GM23338 (cell line): ENCODE data around the gene GNPDA1. TPM values are rescaled to one million over a fixed set of nuclear protein-coding genes. Genes with fewer than 3 reads are reported as not detected.

Source experiments
- ATAC-seq: fragments of 200-7000 bp; cut with Tn5 transposase; 3 replicates; pipeline ENCODE4 v1.9.1; 2020
- DNase-seq: peaks from one replicate; pipeline ENCODE4 v3.0.0-alpha.2; 2015; ENCODE audit warnings: low spot score
- H2AFZ ChIP-seq: fragments of 200-600 bp; sonication (generic); 2 replicates; pipeline ENCODE4 v1.8.0; 2016; ENCODE audit warnings: antibody characterized with exemption, mild to moderate bottlenecking, moderate library complexity
- H3F3A ChIP-seq: fragments of 200-600 bp; sonication (generic); replicated peaks from 2 replicates; pipeline ENCODE4 v1.8.0; 2017; ENCODE audit warnings: antibody characterized with exemption, mixed run types, low read depth
- H3K27ac ChIP-seq: fragments of 200-600 bp; sonication (generic); 2 replicates; pipeline ENCODE4 v1.6.1; 2016; ENCODE audit warnings: low read depth
- H3K27me3 ChIP-seq: fragments of 200-600 bp; sonication (generic); 2 replicates; pipeline ENCODE4 v1.8.0; 2016; ENCODE audit warnings: mild to moderate bottlenecking, mixed run types, moderate library complexity; ENCODE audit not compliant: insufficient read depth
- H3K36me3 ChIP-seq: fragments of 200-600 bp; sonication (generic); 2 replicates; pipeline ENCODE4 v1.8.0; 2016; ENCODE audit warnings: mild to moderate bottlenecking; ENCODE audit not compliant: insufficient read depth
- H3K4me1 ChIP-seq: fragments of 200-600 bp; sonication (generic); 2 replicates; pipeline ENCODE4 v1.8.0; 2016; ENCODE audit warnings: mild to moderate bottlenecking, moderate library complexity; ENCODE audit not compliant: insufficient read depth
- H3K4me2 ChIP-seq: fragments of 200-600 bp; sonication (generic); 2 replicates; pipeline ENCODE4 v1.7.1; 2017; ENCODE audit warnings: mixed run types
- H3K4me3 ChIP-seq: fragments of 200-600 bp; sonication (generic); 2 replicates; pipeline ENCODE4 v1.6.1; 2016; ENCODE audit warnings: mixed run types
- H3K79me2 ChIP-seq: fragments of 200-600 bp; sonication (generic); replicated peaks from 2 replicates; pipeline ENCODE4 v1.8.0; 2017; ENCODE audit warnings: mild to moderate bottlenecking; ENCODE audit not compliant: insufficient read depth
- H3K9me2 ChIP-seq: fragments of 200-600 bp; sonication (generic); 2 replicates; pipeline ENCODE4 v1.8.0; 2017; ENCODE audit not compliant: insufficient read depth
- H4K20me1 ChIP-seq: fragments of 200-600 bp; sonication (generic); replicated peaks from 2 replicates; pipeline ENCODE4 v1.8.0; 2017; ENCODE audit warnings: mild to moderate bottlenecking; ENCODE audit not compliant: insufficient read depth
- H3K27ac Mint-ChIP-seq: 2 replicates; pipeline ENCODE4 v1.8.0; 2020; ENCODE audit warnings: inconsistent platforms, mild to moderate bottlenecking, moderate library complexity, mixed read lengths
- H3K27me3 Mint-ChIP-seq: 3 replicates; pipeline ENCODE4 v1.8.0; 2022; ENCODE audit warnings: low read depth, mild to moderate bottlenecking, moderate library complexity, mixed read lengths, inconsistent platforms; ENCODE audit not compliant: insufficient read depth, poor library complexity
- H3K36me3 Mint-ChIP-seq: 3 replicates; pipeline ENCODE4 v1.8.0; 2021; ENCODE audit warnings: low read depth, mild to moderate bottlenecking, inconsistent platforms, moderate library complexity, mixed read lengths
- H3K4me1 Mint-ChIP-seq: 3 replicates; pipeline ENCODE4 v1.8.0; 2020; ENCODE audit warnings: mild to moderate bottlenecking, inconsistent platforms, mixed read lengths
- H3K4me3 Mint-ChIP-seq: 3 replicates; pipeline ENCODE4 v1.8.0; 2021; ENCODE audit warnings: moderate library complexity, mild to moderate bottlenecking, inconsistent platforms, mixed read lengths
- H3K9me3 Mint-ChIP-seq: 3 replicates; pipeline ENCODE4 v1.8.0; 2020; ENCODE audit warnings: moderate library complexity, mild to moderate bottlenecking, inconsistent platforms, mixed read lengths
- ETS1 ChIP-seq: IDR thresholded peaks from 2 replicates; pipeline ENCODE4 v1.6.1; 2016; ENCODE audit warnings: antibody characterized with exemption
- POLR2AphosphoS5 ChIP-seq: IDR thresholded peaks from 2 replicates; pipeline ENCODE4 v1.6.1; 2016; ENCODE audit warnings: antibody characterized with exemption, low read depth
- STAT1 ChIP-seq: IDR thresholded peaks from one replicate; pipeline ENCODE4 v1.6.1; 2016; ENCODE audit warnings: antibody characterized with exemption; ENCODE audit not compliant: unreplicated experiment
- ZNF331 ChIP-seq: fragments of 250-450 bp; sonication (Bioruptor Pico); IDR thresholded peaks from 2 replicates; pipeline ENCODE4 v1.5.0; 2020; ENCODE audit warnings: low read depth, mild to moderate bottlenecking, moderate library complexity
- ZNF462 ChIP-seq: fragments of 250-450 bp; sonication (Bioruptor Pico); IDR thresholded peaks from 2 replicates; pipeline ENCODE4 v1.5.0; 2020; ENCODE audit warnings: mild to moderate bottlenecking, moderate library complexity
- polyA plus RNA-seq: library from polyadenylated mRNA; unstranded; fragments of >200 nt; fragmentation: Nextera tagmentation; extraction: Ambion mirVana; gene quantifications from 2 replicates; pipeline ENCODE4 v1.2.1, GENCODE V29; 2016
- total RNA-seq: library from RNA; depleted of rRNA; stranded (reverse); fragments of >200 nt; shearing (Covaris generic); gene quantifications from 2 replicates; pipeline ENCODE4 v1.2.3, GENCODE V29; 2014

GNPDA1 gene
- total and polyA plus RNA-seq, 2 experiments from 2014 or later: 47.6 to 117 TPM

GRCh38 chr5:142013734-142014521 lies 1.1 kb upstream of the GNPDA1 start (continued):
- TF ChIP-seq ZNF462 (CRISPR knock-in tag) (no peak), ETS1 (no peak), ZNF331 (CRISPR knock-in tag) (no peak)

GRCh38 chr5:142012186-142012785 lies 541 bp downstream of the GNPDA1 start:
- peak overlapping the region; percentile 94 for H2AFZ ChIP-seq
- no peaks in the 10 kb centered on the region for H3K9me2 ChIP-seq
- H3K4me3 ChIP-seq: peak overlapping the region; percentile 88
- DNase-seq (peak; percentile 81), ATAC-seq (peak; percentile 85)
- peak overlapping the region; percentile 96 for H3K4me2 ChIP-seq
- H3K27ac ChIP-seq: peak overlapping the region; percentile 72
- peaks cover under 1% of the 10 kb centered on the region; the same call in 1 of the 2 replicates for H3K36me3 ChIP-seq
- 0 out of 2 replicates have a peak, but pooled peaks cover 6% of the 10 kb centered on the region for H3F3A ChIP-seq
- Mint-ChIP-seq H3K9me3 (no peaks in the 10 kb centered on the region), H3K27me3 (peaks cover 6% of the 10 kb centered on the region), H3K36me3 (peaks cover 23% of the 10 kb centered on the region), H3K4me3 (peak overlapping the region; percentile 91), H3K4me1 (peaks cover 13% of the 10 kb centered on the region), H3K27ac (peak overlapping the region; percentile 96)
- H3K79me2 ChIP-seq: no peaks in the 10 kb centered on the region; the same call in 1 of the 2 replicates
- no peaks in the 10 kb centered on the region for H3K27me3 ChIP-seq
- H3K4me1 ChIP-seq: peaks cover 6% of the 10 kb centered on the region; the same call in 1 of the 2 replicates
- H4K20me1 ChIP-seq: no peaks in the 10 kb centered on the region
- TF ChIP-seq STAT1 (no peak), ZNF331 (CRISPR knock-in tag) (no peak), POLR2AphosphoS5 (peak; percentile 48), ZNF462 (CRISPR knock-in tag) (no peak)
